A549 (cell line): ENCODE measurements around the gene ZNF862.

Source experiments
- CHD2 ChIP-seq: fragments of 150-350 bp; IDR thresholded peaks from 2 replicates; pipeline ENCODE4 v1.6.1; 2014; ENCODE audit warnings: low read length; ENCODE audit not compliant: partially characterized antibody
- CTCF ChIP-seq: fragments of >200 bp; sonication (Bioruptor Twin); formaldehyde crosslinking; IDR thresholded peaks from 3 replicates; pipeline ENCODE4 v1.5.1; 2016

DNA sequence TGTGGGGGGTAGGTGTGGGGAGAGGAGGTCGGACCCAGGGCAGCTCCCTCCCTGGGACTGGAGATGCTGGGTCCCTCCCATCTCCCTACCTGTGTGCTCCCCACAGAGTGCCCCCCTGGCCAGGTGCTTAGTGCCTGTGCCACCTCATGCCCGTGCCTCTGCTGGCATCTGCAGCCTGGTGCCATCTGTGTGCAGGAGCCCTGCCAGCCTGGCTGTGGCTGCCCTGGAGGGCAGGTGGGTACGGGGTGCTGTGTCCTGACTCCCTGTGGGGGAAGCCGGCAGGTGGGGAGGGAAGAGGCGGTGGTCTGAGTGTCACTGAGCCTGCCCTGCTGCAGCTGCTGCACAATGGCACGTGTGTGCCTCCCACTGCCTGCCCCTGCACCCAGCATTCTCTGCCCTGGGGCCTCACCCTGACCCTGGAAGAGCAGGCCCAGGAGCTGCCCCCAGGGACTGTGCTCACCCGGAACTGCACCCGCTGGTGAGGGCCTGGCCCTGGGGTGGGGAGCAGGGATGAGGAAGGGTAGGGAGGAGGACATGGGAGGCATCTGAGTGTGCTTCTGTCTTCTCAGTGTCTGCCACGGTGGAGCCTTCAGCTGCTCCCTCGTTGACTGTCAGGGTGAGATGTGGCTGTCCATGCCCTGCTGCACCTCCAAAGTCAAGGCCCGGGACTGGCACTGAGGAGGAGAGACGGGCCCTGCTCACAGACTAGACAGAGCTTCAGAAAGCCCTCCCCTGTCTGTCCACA, 11.7 kb upstream of the ZNF862 start:
- TF ChIP-seq CHD2 (no peak), CTCF (no peak)
